HEK293T (cell line): Measurements from ENCODE around the gene LIPH.

Experiments used
- ARNT ChIP-seq: fragments of 450-650 bp; IDR thresholded peaks from 2 replicates; pipeline ENCODE4 v1.6.1; 2017; ENCODE audit warnings: mild to moderate bottlenecking
- BHLHE40 ChIP-seq: fragments of 450-650 bp; IDR thresholded peaks from 2 replicates; pipeline ENCODE4 v1.6.1; 2016; ENCODE audit warnings: mild to moderate bottlenecking, moderate library complexity, borderline replicate concordance
- FOXM1 ChIP-seq: fragments of 450-650 bp; IDR thresholded peaks from 2 replicates; pipeline ENCODE4 v1.6.1; 2017; ENCODE audit warnings: mild to moderate bottlenecking, borderline replicate concordance
- HDGF ChIP-seq: fragments of 450-650 bp; IDR thresholded peaks from 2 replicates; pipeline ENCODE4 v1.6.1; 2017; ENCODE audit warnings: antibody characterized with exemption, borderline replicate concordance
- SP1 ChIP-seq: fragments of 450-650 bp; IDR thresholded peaks from 2 replicates; pipeline ENCODE4 v1.6.1; 2017

DNA sequence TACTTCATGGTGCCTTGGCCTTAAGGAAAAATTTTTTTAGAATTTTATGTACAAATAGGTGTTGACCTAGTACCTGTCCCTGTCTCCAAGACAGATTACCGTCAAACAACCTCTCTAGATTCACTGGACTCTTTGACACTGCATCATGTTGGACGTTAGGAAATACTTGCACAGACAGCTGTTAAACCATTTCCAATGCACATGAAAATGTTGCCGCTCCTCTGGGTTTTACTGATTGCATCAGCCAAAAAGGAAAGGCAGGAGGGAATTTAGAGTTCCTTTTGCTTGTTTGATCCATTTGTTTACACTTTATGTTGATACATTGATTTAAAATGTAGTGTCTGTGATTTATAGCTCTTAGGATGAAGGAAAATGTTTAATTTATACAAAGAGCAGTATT is 68.1 kb downstream of the LIPH start:
- no peak for TF ChIP-seq SP1
- TF ChIP-seq FOXM1 = no peak
- no peak for TF ChIP-seq ARNT
- TF ChIP-seq BHLHE40 = no peak
- no peak for TF ChIP-seq HDGF
